OCI-LY3 (cell line): Measurements from ENCODE around the gene WASF2.

Experiments
- EZH2phosphoT487 ChIP-seq: fragments of 200-600 bp; shearing (Covaris generic); IDR thresholded peaks from 2 replicates; pipeline ENCODE4 v1.6.1; 2018; ENCODE audit warnings: antibody characterized with exemption, mixed run types, low read depth
- TF ChIP-seq, protein P1 (sequence below): fragments of 200-600, 300-600 bp; sonication (generic); IDR thresholded peaks from 2 replicates; pipeline ENCODE4 v1.5.1; 2014; ENCODE audit warnings: antibody characterized with exemption, low read length, low read depth

DNA sequence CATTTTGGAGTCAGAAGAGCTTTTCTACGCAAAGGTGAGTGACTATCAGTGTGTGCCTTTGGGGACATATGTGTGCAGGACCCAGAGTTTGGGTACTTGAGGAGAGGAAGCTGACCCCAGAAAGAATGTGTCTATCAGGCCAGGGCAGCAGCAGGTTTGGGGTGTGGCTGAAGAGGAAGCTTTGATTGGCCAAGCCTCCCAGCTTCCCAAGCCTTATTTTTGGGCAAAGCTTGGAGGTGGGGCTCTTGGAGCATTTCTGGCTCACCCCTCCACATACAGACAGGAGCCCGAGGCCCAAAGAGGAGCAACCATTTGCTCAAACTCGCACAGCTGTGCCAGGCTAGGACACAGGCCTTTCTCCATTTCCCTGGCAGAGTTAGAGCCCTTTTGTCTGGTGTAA, 92.9 kb downstream of the WASF2 start:
- TF ChIP-seq, protein P1, sequence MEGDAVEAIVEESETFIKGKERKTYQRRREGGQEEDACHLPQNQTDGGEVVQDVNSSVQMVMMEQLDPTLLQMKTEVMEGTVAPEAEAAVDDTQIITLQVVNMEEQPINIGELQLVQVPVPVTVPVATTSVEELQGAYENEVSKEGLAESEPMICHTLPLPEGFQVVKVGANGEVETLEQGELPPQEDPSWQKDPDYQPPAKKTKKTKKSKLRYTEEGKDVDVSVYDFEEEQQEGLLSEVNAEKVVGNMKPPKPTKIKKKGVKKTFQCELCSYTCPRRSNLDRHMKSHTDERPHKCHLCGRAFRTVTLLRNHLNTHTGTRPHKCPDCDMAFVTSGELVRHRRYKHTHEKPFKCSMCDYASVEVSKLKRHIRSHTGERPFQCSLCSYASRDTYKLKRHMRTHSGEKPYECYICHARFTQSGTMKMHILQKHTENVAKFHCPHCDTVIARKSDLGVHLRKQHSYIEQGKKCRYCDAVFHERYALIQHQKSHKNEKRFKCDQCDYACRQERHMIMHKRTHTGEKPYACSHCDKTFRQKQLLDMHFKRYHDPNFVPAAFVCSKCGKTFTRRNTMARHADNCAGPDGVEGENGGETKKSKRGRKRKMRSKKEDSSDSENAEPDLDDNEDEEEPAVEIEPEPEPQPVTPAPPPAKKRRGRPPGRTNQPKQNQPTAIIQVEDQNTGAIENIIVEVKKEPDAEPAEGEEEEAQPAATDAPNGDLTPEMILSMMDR = no peak
- no peak for TF ChIP-seq EZH2phosphoT487
